ENCODE measurements around the gene EPAS1. TPM values are rescaled to one million over a fixed set of nuclear protein-coding genes. Genes with fewer than 3 reads are reported as not detected.

EPAS1 gene
- total RNA-seq, 1 experiment from 2014 or later: 55.9 TPM

DNA sequence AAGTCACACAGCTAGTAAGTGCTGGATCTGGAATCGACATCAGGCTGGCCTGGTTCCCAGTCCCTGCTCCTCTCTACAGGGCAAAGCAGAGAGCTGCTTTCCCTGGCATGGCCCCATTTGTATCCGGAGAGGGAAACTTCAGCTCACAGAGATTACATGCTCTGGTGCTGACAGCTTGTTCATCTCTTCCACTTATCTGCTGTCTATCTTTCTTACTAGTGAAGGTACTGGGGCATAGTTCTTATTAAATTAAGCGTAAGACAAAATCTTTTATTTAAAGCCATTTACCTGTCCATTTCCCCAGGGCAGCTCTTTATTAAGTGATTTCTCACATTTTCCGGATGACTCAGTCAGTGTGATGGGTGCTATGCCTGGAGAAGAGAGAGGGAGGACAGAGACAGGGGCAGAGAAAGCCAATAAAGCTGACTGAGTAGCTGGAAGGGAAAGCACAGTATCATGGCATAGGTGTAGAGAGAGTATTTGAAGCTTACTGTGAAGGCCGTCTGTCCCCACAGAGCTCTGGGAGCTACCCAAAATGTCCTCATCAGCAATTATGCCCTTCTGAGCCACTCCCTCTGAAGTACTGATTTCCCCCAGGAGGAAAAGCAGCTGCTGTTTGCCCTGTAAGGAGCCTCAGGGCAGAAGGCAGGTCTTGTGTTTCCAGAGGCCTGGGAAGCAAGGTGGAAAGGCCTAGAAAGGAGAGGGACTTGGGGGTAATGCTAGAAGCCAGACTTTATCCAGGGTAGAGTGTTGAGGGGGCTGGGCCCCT is 44.1 kb upstream of the EPAS1 start:
- Histone ChIP-seq H3K79me2 (ENCODE audit: insufficient read depth, low read length) (no peaks in the 10 kb centered on the region), H3K9me2 (ENCODE audit: insufficient read depth) (no peaks in the 10 kb centered on the region), H4K20me1 (ENCODE audit: insufficient read depth) (no peaks in the 10 kb centered on the region), H2AFZ (ENCODE audit: low read depth, low read length, poor library complexity, severe bottlenecking) (no peak overlapping the region), H3K4me1 (ENCODE audit: control insufficient read depth in 1 of 2, insufficient read depth in 2 of 2, low read length in 2 of 2) (peaks cover 0 to 10% of the 10 kb centered on the region in 2 experiments; a peak in 1 of 4 replicates), H3K27ac (ENCODE audit: low read depth, low read length) (no peak overlapping the region), H3K9me3 (ENCODE audit: control insufficient read depth in 1 of 2, insufficient read depth in 1 of 2, low read depth in 1 of 2, low read length in 2 of 2) (no peaks in the 10 kb centered on the region), H3K27me3 (ENCODE audit: insufficient read depth, low read length) (no peaks in the 10 kb centered on the region), H3K36me3 (ENCODE audit: control insufficient read depth in 1 of 2, insufficient read depth in 2 of 2, low read length in 2 of 2) (no peaks in the 10 kb centered on the region), H3K4me2 (ENCODE audit: low read length) (no peak overlapping the region), H3K9ac (ENCODE audit: low read length) (no peak overlapping the region), H3K4me3 (replicated peaks in 1 of 2; ENCODE audit: low read depth in 1 of 2, low read length in 2 of 2) (no peak overlapping the region)
- ATAC-seq (no peak), DNase-seq (ENCODE audit: low read depth, low spot score) (peak; percentile 12)
- TF ChIP-seq EZH2 (IDR thresholded peaks at IDR 0.05) (no peak), EGR1 (IDR thresholded peaks at IDR 0.05; ENCODE audit: low read depth) (no peak), CEBPB (IDR thresholded peaks at IDR 0.05; ENCODE audit: low read depth) (no peak), FOSL1 (IDR thresholded peaks at IDR 0.05; ENCODE audit: low read depth) (peak; percentile 88), JUND (IDR thresholded peaks at IDR 0.05) (peak; percentile 72), SP1 (IDR thresholded peaks at IDR 0.05; ENCODE audit: low read depth) (peak; percentile 26; the same call in 1 of the 2 replicates)
- ChIA-PET RAD21 (ENCODE audit: low non-redundant PET in 1 of 2, low total read pairs in 2 of 2, uncharacterized antibody in 2 of 2, unreplicated experiment in 2 of 2) (no interaction called here), CTCF (no interaction called here), POLR2A (no interaction called here)
- intact Hi-C loops (cut with micrococcal nuclease): no loop called here
- BruUV-seq (replicated peaks): no TSS peak

DNA sequence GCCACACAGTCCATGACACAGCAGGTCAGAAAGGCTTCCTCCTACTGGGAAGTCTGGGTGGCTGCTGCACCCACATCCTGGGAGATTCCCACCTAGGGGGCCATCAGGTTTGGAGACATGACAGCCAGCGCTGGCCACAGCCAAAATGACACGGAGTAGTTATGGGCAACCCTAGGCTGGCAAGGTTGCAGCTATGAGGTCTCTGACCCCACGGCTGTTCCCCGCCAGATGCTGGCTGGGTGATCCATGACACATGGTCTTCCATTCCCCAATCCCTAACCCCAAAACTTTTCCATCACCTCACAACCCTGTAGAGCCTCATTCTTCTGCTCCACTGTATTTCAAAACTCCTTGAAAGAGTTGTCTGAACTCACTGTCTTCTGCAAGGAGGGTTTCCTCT is 42.7 kb upstream of the EPAS1 start:
- Histone ChIP-seq H3K9ac (ENCODE audit: low read length) (no peak overlapping the region), H3K4me2 (ENCODE audit: low read length) (no peak overlapping the region), H3K9me2 (ENCODE audit: insufficient read depth) (no peaks in the 10 kb centered on the region), H3K36me3 (ENCODE audit: control insufficient read depth in 1 of 2, insufficient read depth in 2 of 2, low read length in 2 of 2) (no peaks in the 10 kb centered on the region), H3K27ac (ENCODE audit: low read depth, low read length) (no peak overlapping the region), H4K20me1 (ENCODE audit: insufficient read depth) (no peaks in the 10 kb centered on the region), H3K4me3 (replicated peaks in 1 of 2; ENCODE audit: low read depth in 1 of 2, low read length in 2 of 2) (no peak overlapping the region), H3K27me3 (ENCODE audit: insufficient read depth, low read length) (no peaks in the 10 kb centered on the region), H3K4me1 (ENCODE audit: control insufficient read depth in 1 of 2, insufficient read depth in 2 of 2, low read length in 2 of 2) (peaks cover 0 to 10% of the 10 kb centered on the region in 2 experiments; a peak in 1 of 4 replicates), H3K79me2 (ENCODE audit: insufficient read depth, low read length) (no peaks in the 10 kb centered on the region), H3K9me3 (ENCODE audit: control insufficient read depth in 1 of 2, insufficient read depth in 1 of 2, low read depth in 1 of 2, low read length in 2 of 2) (no peaks in the 10 kb centered on the region), H2AFZ (ENCODE audit: low read depth, low read length, poor library complexity, severe bottlenecking) (no peak overlapping the region)
- CTCF ChIA-PET: no interaction called here
- RAD21 ChIA-PET (ENCODE audit: low non-redundant PET in 1 of 2, low total read pairs in 2 of 2, uncharacterized antibody in 2 of 2, unreplicated experiment in 2 of 2): no interaction called here
- no TSS peak for BruUV-seq (replicated peaks)
- TF ChIP-seq FOSL1 (IDR thresholded peaks at IDR 0.05; ENCODE audit: low read depth): no peak
- TF ChIP-seq, protein P1, sequence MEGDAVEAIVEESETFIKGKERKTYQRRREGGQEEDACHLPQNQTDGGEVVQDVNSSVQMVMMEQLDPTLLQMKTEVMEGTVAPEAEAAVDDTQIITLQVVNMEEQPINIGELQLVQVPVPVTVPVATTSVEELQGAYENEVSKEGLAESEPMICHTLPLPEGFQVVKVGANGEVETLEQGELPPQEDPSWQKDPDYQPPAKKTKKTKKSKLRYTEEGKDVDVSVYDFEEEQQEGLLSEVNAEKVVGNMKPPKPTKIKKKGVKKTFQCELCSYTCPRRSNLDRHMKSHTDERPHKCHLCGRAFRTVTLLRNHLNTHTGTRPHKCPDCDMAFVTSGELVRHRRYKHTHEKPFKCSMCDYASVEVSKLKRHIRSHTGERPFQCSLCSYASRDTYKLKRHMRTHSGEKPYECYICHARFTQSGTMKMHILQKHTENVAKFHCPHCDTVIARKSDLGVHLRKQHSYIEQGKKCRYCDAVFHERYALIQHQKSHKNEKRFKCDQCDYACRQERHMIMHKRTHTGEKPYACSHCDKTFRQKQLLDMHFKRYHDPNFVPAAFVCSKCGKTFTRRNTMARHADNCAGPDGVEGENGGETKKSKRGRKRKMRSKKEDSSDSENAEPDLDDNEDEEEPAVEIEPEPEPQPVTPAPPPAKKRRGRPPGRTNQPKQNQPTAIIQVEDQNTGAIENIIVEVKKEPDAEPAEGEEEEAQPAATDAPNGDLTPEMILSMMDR (IDR thresholded peaks at IDR 0.05 in 2 of 3, conservative IDR thresholded peaks at IDR 0.05 in 1 of 3; ENCODE audit: borderline replicate concordance in 1 of 3, insufficient read depth in 1 of 3, low read depth in 2 of 3, low read length in 2 of 3): no peak
- POLR2A ChIA-PET: no interaction called here
- DNase-seq (ENCODE audit: low read depth, low spot score) (no peak), ATAC-seq (no peak)
- intact Hi-C loops (cut with micrococcal nuclease): no loop called here

Measured in HCT116 (cell line).